ENCODE measurements around the gene CACNA2D3. TPM values are rescaled to one million over a fixed set of nuclear protein-coding genes. Genes with fewer than 3 reads are reported as not detected.

CACNA2D3 gene
- total and polyA plus RNA-seq, 9 donors: 1.4 to 3.1 (median 2.3) TPM

- Histone ChIP-seq H3K27ac (ENCODE audit: low read length) (no peak overlapping the region), H3K27me3 (ENCODE audit: control insufficient read depth, insufficient read depth, low read length) (no peaks in the 10 kb centered on the region), H3K4me1 (ENCODE audit: control insufficient read depth, insufficient read depth, low read length) (peaks cover 20% of the 10 kb centered on the region), H3K36me3 (ENCODE audit: control insufficient read depth, insufficient read depth, low read length) (no peaks in the 10 kb centered on the region), H3K9me3 (replicated peaks; ENCODE audit: control insufficient read depth, low read depth, low read length) (no peaks in the 10 kb centered on the region), H3K4me3 (ENCODE audit: low read length) (no peak overlapping the region)
- no peak for DNase-seq
- 14% methylated on average over 1 of the region's 5 CpGs for whole genome bisulfite sequencing (ENCODE audit: insufficient coverage)
Measured at GRCh38 chr3:54936561-54936960, 814.2 kb downstream of the CACNA2D3 start.

- Histone ChIP-seq H3K36me3 (ENCODE audit: control insufficient read depth, insufficient read depth, low read length) (no peaks in the 10 kb centered on the region), H3K9me3 (replicated peaks; ENCODE audit: control insufficient read depth, low read depth, low read length) (no peaks in the 10 kb centered on the region), H3K4me1 (ENCODE audit: control insufficient read depth, insufficient read depth, low read length) (peaks cover 19% of the 10 kb centered on the region), H3K27ac (ENCODE audit: low read length) (no peak overlapping the region), H3K27me3 (ENCODE audit: control insufficient read depth, insufficient read depth, low read length) (no peaks in the 10 kb centered on the region), H3K4me3 (ENCODE audit: low read length) (no peak overlapping the region)
- no peak for DNase-seq
- WGBS (ENCODE audit: insufficient coverage): 58% methylated on average over 3 of the region's 6 CpGs
Measured at GRCh38 chr3:54939557-54940300, 817.4 kb downstream of the CACNA2D3 start.

GRCh38 chr3:54940971-54941370, 818.6 kb downstream of the CACNA2D3 start:
- H3K9me3 ChIP-seq (replicated peaks; ENCODE audit: control insufficient read depth, low read depth, low read length): no peaks in the 10 kb centered on the region
- DNase-seq: peak; percentile 84
- no peak overlapping the region for H3K27ac ChIP-seq (ENCODE audit: low read length)
- peaks cover 19% of the 10 kb centered on the region for H3K4me1 ChIP-seq (ENCODE audit: control insufficient read depth, insufficient read depth, low read length)
- WGBS (ENCODE audit: insufficient coverage): no CpG with 5 or more reads among the region's 2 CpGs
- H3K4me3 ChIP-seq (ENCODE audit: low read length): no peak overlapping the region
- no peaks in the 10 kb centered on the region for H3K27me3 ChIP-seq (ENCODE audit: control insufficient read depth, insufficient read depth, low read length)
- no peaks in the 10 kb centered on the region for H3K36me3 ChIP-seq (ENCODE audit: control insufficient read depth, insufficient read depth, low read length)

- 89% methylated on average over 3 of the region's 7 CpGs for WGBS (ENCODE audit: insufficient coverage)
- Histone ChIP-seq H3K27me3 (ENCODE audit: control insufficient read depth, insufficient read depth, low read length) (no peaks in the 10 kb centered on the region), H3K36me3 (ENCODE audit: control insufficient read depth, insufficient read depth, low read length) (no peaks in the 10 kb centered on the region), H3K4me1 (ENCODE audit: control insufficient read depth, insufficient read depth, low read length) (peaks cover 16% of the 10 kb centered on the region), H3K4me3 (ENCODE audit: low read length) (no peak overlapping the region), H3K9me3 (replicated peaks; ENCODE audit: control insufficient read depth, low read depth, low read length) (no peaks in the 10 kb centered on the region), H3K27ac (ENCODE audit: low read length) (peak overlapping the region; percentile 65)
- DNase-seq: peak; percentile 46
Measured at GRCh38 chr3:54941690-54942362, 819.5 kb downstream of the CACNA2D3 start.

- Histone ChIP-seq H3K27ac (ENCODE audit: low read length) (no peak overlapping the region), H3K27me3 (ENCODE audit: control insufficient read depth, insufficient read depth, low read length) (no peaks in the 10 kb centered on the region), H3K9me3 (replicated peaks; ENCODE audit: control insufficient read depth, low read depth, low read length) (no peaks in the 10 kb centered on the region), H3K4me1 (ENCODE audit: control insufficient read depth, insufficient read depth, low read length) (peaks cover 25% of the 10 kb centered on the region), H3K4me3 (ENCODE audit: low read length) (no peak overlapping the region), H3K36me3 (ENCODE audit: control insufficient read depth, insufficient read depth, low read length) (no peaks in the 10 kb centered on the region)
- DNase-seq: no peak
- WGBS (ENCODE audit: insufficient coverage): 94% methylated on average over 3 of the region's 4 CpGs
Measured at GRCh38 chr3:54949491-54950044, 827.2 kb downstream of the CACNA2D3 start.

- Histone ChIP-seq H3K9me3 (replicated peaks; ENCODE audit: control insufficient read depth, low read depth, low read length) (no peaks in the 10 kb centered on the region), H3K4me3 (ENCODE audit: low read length) (no peak overlapping the region), H3K4me1 (ENCODE audit: control insufficient read depth, insufficient read depth, low read length) (peaks cover 26% of the 10 kb centered on the region), H3K36me3 (ENCODE audit: control insufficient read depth, insufficient read depth, low read length) (no peaks in the 10 kb centered on the region), H3K27me3 (ENCODE audit: control insufficient read depth, insufficient read depth, low read length) (no peaks in the 10 kb centered on the region), H3K27ac (ENCODE audit: low read length) (no peak overlapping the region)
- peak; percentile 65 for DNase-seq
- 35% methylated on average over 2 of the region's 7 CpGs for WGBS (ENCODE audit: insufficient coverage)
Measured at GRCh38 chr3:54950391-54951003, 828.1 kb downstream of the CACNA2D3 start.

- no peaks in the 10 kb centered on the region for H3K27me3 ChIP-seq (ENCODE audit: control insufficient read depth, insufficient read depth, low read length)
- no peak overlapping the region for H3K4me3 ChIP-seq (ENCODE audit: low read length)
- DNase-seq: peak; percentile 89
- no peaks in the 10 kb centered on the region for H3K36me3 ChIP-seq (ENCODE audit: control insufficient read depth, insufficient read depth, low read length)
- no peak overlapping the region for H3K27ac ChIP-seq (ENCODE audit: low read length)
- H3K4me1 ChIP-seq (ENCODE audit: control insufficient read depth, insufficient read depth, low read length): peaks cover 26% of the 10 kb centered on the region
- WGBS (ENCODE audit: insufficient coverage): 36% methylated on average over 6 of the region's 8 CpGs
- no peaks in the 10 kb centered on the region for H3K9me3 ChIP-seq (replicated peaks; ENCODE audit: control insufficient read depth, low read depth, low read length)
Measured at GRCh38 chr3:54951405-54951804, 829.1 kb downstream of the CACNA2D3 start.

- Histone ChIP-seq H3K4me1 (ENCODE audit: control insufficient read depth, insufficient read depth, low read length) (peaks cover 30% of the 10 kb centered on the region), H3K36me3 (ENCODE audit: control insufficient read depth, insufficient read depth, low read length) (no peaks in the 10 kb centered on the region), H3K9me3 (replicated peaks; ENCODE audit: control insufficient read depth, low read depth, low read length) (no peaks in the 10 kb centered on the region), H3K27ac (ENCODE audit: low read length) (no peak overlapping the region), H3K4me3 (ENCODE audit: low read length) (no peak overlapping the region), H3K27me3 (ENCODE audit: control insufficient read depth, insufficient read depth, low read length) (no peaks in the 10 kb centered on the region)
- WGBS (ENCODE audit: insufficient coverage): 30% methylated on average over 2 of the region's 5 CpGs
- DNase-seq: peak; percentile 67
Measured at GRCh38 chr3:54954022-54954421, 831.7 kb downstream of the CACNA2D3 start.

GRCh38 chr3:54954521-54954920, 832.2 kb downstream of the CACNA2D3 start:
- Histone ChIP-seq H3K27ac (ENCODE audit: low read length) (no peak overlapping the region), H3K36me3 (ENCODE audit: control insufficient read depth, insufficient read depth, low read length) (no peaks in the 10 kb centered on the region), H3K27me3 (ENCODE audit: control insufficient read depth, insufficient read depth, low read length) (no peaks in the 10 kb centered on the region), H3K4me3 (ENCODE audit: low read length) (no peak overlapping the region), H3K4me1 (ENCODE audit: control insufficient read depth, insufficient read depth, low read length) (peaks cover 31% of the 10 kb centered on the region), H3K9me3 (replicated peaks; ENCODE audit: control insufficient read depth, low read depth, low read length) (no peaks in the 10 kb centered on the region)
- no CpG with 5 or more reads among the region's 5 CpGs for WGBS (ENCODE audit: insufficient coverage)
- DNase-seq: no peak

- Histone ChIP-seq H3K4me3 (ENCODE audit: low read length) (no peak overlapping the region), H3K36me3 (ENCODE audit: control insufficient read depth, insufficient read depth, low read length) (no peaks in the 10 kb centered on the region), H3K9me3 (replicated peaks; ENCODE audit: control insufficient read depth, low read depth, low read length) (no peaks in the 10 kb centered on the region), H3K27ac (ENCODE audit: low read length) (no peak overlapping the region), H3K4me1 (ENCODE audit: control insufficient read depth, insufficient read depth, low read length) (peaks cover 27% of the 10 kb centered on the region), H3K27me3 (ENCODE audit: control insufficient read depth, insufficient read depth, low read length) (no peaks in the 10 kb centered on the region)
- 63% methylated on average over 2 of the region's 3 CpGs for WGBS (ENCODE audit: insufficient coverage)
- no peak for DNase-seq
Measured at GRCh38 chr3:54955496-54955895, 833.1 kb downstream of the CACNA2D3 start.

Measured in muscle of leg (tissue), 11 donors.